Inflammatory macrophage treated with lipopolysaccharide for 4 hours (primary cell): ENCODE results near the gene DDX10.

Experiments used
- DNase-seq: peaks from one replicate; pipeline ENCODE4 v3.0.0-alpha.2; 2020

The DDX10 gene

DNA sequence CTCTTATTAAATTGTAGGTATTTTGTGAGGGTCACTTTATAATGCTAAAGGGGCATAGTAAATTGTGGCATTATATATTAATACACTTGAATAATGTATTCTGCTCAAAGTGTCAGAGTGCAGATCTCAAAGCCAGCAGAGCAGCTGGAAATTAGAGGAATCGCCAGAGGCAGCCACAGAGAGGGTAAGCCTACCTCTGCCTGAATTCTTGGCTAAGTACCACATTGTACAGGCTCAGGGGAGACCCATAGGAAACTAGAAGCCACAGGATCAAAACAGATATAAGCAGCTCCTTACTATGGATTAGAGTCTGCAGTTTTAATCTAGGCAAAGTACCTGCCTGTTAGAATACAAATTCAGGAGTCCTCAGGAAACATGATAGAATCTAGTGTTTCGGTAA is 249.3 kb downstream of the DDX10 start:
- DNase-seq: no peak

DNA sequence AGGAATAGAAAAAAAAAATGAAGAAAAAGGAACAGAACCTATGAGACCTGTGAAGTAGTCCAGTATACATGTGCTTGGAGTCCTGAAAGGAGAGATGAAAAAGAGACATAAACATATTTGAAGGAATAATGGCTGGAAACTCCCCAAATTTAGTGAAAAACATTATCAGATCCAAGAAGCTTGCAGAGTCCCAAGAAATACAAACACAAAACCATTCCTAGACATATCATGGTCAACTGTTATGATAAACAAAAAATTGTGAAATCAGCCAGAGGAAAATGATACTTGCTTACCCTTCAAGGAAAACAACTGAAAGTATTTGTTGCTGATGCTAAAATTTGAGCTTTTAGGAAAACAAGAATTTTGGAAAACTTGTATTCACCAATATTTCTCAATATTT is 250.1 kb downstream of the DDX10 start:
- no peak for DNase-seq

DNA sequence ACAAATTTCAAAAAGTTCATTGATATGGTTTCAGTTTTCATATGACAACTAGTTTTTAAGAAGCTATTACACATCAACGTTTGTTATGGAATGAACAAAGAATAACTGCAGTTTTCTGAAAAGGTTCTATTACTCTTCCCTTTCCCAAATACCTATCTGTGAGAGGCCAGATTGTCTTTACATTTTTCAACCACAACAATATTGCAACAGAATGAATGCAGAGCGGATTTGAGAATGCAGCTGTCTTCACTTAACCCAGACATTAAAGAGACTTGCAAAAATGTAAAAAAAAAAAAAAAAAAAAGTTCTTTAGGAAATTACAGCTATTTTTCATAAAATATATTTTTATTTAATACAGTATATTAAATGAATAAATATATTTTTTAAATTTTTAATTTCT is 250.8 kb downstream of the DDX10 start:
- no peak for DNase-seq

DNA sequence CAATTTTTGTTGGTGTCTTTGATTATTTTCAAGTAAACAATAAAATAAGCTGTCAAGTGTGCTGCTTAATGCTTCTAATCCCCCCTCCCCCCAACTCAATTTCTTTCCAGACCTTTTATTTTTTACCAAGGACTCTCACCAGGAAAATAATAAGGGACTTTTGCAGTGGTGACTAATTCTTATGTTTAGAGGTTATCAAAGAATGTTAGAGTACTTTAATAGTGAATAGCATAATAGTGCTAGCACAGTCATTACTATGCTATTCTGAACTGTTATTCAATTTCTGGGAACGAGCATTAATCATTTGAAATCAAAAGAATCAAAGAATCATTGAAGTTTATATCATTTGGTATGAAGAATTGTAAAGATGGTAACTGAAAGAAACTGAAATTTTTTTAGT is 251.4 kb downstream of the DDX10 start:
- no peak for DNase-seq

DNA sequence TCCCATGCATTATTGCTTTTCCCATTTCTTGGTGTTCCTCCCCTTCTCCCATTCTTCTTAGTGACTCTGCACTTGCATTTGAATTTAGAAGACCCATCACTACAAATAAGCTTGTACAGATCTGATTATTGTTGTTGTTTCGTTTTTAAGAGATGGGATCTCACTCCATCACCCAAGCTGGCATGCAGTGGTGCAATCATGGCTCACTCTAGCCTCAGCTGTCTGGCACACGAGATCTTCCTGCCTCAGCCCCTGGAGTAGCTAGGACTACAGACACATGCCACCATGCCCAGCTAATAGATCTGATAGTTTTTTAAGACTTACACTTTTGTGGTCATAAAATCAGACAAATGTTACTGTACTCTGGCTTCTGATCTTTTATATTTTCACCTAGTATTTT is 252.1 kb downstream of the DDX10 start:
- no peak for DNase-seq

DNA sequence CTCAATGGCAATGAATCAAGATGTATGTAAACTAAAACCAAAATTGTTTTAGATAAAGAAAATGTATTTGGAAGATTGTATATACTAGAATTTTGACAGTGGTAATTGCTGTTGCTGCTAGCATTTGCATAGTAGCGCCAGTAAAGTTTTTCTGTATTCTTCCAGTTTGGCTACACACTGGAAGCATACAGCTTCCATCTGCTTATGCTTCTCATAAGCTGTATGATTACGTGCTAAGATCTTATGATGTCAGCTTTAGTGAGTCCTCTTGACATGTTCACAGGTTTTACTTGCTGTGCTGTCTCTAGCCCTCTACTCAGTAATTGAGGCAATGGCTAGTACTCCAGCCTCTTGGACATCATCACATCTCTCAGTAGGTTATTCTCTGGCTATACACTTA is 256.3 kb downstream of the DDX10 start:
- DNase-seq: no peak

DNA sequence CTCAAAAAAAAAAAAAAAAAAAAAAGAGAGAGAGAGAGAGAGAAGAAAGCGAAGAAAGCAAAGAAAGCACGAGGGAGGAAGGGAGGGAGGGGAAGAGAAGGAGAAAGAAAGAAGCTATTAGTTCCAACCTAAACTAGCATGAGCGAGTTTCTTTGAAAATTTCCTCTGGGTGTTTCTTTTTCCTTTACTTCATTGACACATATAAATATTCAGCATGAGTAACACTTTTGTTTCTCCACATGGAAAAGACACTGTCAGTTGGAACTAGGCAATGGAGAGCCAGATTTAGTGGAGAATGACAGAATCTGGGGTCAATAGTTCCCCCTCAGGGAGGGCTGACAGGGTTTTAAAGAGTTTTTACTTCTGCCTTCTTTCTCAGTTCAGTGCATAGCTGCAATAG is 257.4 kb downstream of the DDX10 start:
- no peak for DNase-seq

DNA sequence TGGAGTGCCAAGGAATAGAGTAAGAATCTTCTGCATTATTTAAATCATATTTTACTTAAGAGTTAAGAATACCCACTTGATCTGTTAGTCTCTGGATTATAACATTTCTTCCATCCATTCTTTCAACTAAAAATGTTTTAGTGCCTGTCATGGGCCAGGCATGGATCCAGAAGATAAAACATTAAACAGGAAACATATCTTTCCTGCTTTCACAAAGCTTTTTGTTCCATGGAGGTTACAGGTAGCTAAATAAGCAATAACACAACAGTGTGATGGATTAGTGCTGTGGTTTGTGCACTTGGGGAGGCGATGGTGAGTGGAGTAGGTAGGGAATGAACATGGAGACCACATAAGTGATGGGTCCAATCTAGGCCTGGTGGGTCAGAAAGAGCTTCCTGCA is 258.5 kb downstream of the DDX10 start:
- no peak for DNase-seq

DNA sequence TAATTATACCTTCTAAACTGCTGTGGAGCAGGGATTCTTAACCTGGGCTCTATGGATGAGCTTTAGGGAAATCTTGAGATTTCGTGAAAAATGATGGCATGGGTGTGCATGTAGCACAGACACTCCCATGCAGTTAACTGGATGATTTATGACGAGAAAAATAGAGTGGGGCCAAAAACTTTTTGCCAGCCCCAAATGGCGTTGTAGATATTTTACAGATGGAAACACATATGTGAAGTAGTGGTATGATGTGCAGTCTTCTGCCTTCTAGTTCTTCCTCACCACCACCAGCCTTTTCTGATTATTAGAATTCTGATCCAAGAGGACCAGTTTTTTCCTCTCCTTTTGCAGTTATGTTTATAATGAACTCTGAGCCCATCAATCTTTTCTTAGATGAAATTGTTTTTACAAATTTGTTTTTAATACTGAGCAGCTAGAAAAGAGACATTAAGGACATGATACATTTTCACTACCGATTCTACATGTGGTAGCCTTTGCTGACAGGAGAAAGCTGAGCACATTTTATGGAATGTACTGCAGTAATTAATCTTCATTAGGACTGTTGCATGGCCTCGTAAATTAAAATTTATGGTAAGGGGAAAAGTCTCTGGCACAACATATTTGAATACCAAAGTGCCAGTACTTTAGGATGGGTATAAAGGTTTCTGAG is 261.4 kb downstream of the DDX10 start:
- DNase-seq: no peak

DNA sequence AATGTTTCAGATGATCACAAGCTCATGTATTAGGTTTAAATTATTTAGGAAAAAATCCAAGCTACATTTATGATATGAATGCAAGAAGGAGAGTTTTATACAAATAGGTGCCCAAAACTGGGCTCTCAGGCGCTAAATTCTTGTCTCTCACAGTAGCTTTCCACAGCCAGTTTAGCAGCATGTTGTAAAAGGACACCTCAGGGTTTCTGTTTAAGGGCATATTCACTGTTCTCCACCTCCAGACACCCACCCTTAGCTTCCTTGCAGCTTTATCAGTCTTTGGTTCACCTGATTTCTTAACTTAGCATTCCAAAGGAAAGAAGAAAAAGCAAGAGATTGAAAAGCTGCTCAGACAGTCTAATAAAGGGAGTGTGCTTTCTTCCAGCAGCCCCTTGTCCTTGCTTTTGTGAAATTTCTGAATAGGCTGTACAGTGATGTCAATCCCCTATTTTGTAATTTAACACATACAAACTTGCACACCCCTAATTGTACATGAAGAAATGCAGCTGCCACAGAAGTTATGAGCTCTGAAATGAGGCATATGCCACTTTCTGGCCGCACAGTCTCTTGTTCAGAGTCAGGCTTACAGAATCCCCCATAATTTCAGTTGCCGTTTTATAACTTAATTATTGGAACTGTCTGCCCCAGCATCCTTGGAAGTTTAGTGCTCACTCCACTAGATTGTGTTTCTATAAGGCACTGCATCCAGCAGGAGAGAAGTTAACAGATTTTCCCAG is 262.1 kb downstream of the DDX10 start:
- no peak for DNase-seq

DNA sequence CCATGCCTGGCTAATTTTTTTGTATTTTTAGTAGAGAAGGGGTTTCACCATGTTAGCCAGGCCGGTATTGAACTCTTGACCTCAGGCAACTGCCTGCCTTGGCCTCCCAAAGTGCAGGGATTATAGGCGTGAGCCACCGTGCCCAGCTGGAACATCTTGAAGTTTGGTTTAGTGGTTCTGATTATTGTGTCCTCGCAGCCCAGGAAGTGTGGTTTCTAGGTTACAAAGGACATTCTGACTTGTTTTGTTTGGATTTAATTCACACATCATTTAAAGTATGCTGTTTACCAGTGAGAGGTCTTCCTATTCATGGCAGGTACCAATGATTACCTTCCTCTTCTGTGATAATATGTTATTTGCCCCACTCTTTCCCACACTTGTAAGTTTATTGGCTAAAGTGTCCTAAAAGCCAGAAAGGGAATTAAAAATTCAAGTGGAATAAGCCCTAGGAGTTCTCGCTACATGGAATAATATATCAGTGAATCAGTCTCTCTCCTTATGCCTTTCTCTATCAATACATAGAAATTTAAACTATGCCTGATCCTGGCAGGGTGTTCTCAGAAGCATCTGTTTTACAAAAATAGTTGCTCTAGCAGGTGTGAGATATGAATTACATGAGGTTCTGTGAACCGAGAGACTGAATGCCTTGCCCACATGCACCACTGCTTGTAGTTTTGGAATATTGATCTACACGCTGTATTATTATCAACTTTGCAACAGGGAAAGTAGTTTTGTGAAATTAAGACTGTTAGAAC is 263.1 kb downstream of the DDX10 start:
- DNase-seq: no peak

DNA sequence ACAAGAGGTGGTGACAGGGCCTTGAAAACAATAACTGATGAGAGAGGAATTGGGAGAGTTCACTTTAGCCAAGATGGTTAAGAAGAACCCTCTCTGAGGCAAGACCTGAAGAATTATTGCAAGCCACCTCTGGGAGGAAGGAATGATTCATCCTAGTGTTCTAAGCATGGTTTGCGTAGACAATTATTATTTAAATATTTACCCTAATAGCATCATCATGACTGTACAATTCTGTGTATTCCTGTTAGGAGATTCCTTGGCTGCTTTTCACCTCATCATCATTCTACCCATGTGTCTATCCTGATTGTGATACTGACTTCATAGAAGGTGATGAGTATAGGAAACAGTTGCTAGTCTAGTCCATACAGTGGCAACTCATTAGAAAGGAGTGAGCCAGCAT is 264.4 kb downstream of the DDX10 start:
- peak; percentile 10 for DNase-seq

DNA sequence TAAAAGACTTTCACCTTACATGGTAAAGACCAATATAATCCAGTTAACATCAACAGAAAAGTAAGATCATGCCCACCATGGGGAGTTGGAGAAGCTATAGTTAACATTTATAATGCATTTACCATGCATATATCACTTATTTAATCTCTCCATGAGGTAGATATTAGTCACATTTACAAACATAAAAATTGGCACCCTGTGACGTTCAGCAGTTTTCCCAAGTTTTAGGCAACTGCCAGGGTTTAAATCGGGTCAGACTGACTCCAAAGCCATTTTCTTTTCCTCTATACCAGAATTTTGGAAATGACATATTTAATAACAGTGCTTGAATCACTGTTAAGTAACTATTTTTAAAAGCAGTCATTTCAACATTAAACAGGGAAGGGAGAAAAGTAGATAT is 266.3 kb downstream of the DDX10 start:
- no peak for DNase-seq

DNA sequence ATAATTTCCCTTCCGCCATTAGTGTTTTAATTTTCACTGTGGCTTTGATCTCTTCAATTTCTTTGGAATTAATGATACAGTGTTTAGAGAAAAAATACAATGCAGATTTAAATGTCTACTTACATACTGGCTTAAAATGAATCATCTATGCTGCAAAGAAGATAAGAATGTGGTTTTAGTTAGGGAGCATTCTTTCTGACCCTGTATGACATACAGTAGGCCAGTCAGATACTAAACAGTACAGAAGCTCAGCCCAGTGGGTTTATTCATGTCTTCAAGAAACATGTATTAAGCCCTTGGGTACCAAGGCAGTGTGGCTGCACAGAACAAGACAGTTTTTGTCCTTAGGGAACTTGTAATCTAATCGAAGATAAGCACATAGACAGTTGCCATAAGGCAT is 268.8 kb downstream of the DDX10 start:
- no peak for DNase-seq

DNA sequence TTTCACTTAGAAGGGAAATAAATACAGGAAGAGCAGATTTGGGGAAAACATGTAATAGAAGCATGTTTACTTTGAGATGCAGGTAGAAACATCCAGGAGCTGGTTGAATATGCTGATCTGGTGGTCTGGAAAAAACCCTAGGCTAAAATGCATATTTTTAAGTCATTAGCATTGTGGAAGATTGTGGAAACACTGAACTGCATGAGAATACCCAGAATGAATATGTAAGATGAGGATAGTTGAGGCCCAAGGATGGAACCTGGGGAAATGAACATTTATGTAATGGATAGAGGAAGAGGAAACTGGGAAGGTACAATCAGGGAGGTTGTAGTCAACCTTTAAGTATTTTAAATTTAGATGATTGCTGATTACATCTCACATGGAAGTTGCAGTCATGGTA is 269.4 kb downstream of the DDX10 start:
- DNase-seq: no peak

DNA sequence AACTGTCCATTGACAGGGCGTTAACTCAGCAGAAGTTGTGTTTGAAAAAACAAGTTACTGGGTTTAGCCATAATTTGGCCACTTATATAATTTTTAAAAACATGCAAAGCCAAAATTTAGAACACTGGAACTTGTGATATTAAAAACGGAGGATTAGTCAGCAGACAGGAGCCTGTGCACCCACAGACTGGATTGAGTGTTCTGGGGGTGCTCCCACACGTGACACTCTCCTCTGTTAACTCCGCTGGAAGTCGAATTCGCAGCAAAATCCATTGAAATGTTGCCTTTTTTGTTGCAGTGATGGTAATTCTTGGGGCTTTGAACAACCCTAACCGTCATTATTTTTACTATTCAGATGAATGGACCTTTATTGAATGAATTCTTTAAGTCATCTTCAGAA is 269.8 kb downstream of the DDX10 start:
- DNase-seq: no peak

DNA sequence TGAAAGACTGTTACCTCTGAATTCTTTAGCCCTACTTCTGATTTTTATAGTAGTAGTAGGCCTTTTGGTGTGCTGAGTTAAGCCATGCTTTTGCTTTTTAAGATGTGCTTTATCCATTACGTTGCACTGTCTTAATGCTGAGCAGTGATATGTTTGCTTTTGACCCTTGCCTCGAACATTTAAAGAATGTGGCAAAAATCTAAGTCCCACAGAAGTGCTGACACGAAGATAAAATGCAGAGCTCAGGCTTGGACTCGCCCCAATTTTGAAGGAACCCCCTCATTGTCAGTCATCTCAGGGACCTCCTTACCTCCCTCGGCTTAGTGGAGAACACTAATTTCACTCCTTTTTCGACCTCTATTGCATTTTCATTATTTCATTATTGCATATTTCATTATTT is 272.9 kb downstream of the DDX10 start:
- no peak for DNase-seq

DNA sequence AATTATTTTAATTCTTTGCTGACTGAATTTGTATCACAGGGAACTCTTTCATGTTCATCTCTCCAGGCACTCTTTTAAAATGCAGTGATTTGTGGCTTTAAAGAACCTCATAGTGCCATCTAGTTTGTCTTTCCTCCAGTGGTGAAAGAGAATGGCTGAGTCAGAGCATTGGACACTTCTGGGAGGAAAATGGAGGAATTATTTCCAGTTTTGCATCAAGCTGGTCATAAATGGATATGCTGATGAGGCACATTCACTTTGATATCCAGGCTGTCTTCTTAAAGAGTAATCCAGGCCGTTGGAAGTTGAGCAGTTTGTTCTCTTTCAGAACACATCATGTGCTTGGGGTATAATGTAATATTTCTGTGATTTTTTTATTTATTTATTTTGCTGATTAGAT is 273.7 kb downstream of the DDX10 start:
- DNase-seq: no peak

DNA sequence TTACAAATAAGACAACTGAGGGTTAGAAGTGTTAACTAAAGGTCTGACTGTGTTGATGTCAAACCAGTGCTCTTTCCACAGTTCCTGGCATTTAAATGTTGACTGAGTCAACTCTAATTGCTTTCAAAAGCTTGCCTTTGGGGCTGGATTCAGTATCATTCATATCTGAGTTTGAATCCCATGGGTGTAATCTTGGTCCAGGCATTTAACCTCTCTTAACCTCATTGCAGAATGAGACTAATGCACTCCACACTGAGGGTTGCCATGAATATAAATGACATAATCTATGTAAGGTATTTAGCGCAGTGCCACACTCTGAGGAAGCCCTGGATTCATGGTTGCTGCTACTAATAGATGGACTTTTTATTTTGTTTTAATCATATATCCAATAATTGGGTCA is 274.3 kb downstream of the DDX10 start:
- no peak for DNase-seq

DNA sequence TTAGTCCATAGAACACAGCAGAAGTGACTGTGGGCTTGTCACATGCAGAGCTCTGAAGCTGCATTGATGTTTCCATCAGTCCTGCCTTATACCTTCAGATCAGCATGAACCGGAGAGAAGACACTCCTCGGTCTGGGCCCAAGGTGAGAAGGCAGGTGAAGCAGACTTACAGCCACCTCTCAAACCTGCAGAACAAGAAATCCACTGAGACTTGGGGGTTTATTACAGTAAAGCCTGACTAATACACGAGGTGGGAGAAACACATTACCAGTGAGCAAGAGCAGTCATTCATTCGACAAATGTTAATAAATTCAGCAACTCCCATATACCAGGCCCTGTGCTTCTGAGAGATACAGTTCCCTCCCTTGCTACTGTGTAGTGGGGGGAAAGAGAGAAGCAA is 279.0 kb downstream of the DDX10 start:
- DNase-seq: no peak

DNA sequence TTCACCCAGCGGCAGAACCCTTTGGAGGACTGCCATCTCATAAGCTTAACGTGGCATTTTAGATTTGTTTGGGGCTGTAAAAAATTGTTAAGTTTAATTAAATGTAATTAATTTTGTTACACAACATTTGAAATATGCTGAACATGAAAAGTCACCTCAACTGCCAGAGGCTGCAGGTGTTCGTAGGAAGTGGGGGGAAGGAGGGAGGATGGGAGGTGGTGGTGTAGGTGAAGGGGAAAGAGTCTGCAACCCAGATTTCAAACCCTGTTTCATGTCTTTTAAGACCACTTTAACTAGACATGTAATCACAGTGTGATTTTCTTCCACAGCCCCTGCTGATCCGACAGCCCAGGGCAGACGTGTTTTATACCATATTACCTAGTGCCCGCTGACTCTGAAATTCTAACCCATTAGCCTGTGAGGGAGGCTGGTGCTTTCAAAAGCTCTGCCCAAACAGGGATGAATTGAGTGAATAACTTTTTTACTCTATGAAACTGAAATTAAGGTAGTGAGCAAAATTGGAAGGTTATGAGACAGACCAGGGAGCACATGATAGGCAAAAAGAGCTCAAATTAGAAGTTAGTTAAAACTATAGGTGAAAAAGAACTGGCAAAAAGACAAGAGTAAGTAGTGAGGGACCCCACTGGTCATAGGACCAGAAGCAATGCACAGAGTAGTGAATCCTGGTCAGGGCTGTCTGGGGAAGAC is 279.8 kb downstream of the DDX10 start:
- no peak for DNase-seq

DNA sequence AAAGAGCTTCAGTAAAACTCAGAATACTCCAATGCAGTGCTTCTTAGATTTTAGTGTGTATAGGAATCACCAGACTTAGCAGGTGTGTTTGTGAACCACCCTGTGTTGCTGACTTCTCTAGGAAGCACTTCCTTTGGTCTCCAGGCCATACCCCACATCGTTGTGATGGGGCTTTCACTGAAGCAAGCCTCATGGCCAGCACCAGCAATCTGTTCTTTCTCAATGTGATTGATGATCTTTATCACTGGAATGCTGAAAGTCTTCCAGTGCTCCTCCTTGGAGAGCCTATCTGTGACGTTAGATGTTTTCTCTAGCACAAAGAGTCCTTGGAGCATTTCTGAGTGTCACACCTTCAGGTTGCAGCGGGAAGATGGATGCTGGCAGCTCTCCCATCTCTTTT is 280.5 kb downstream of the DDX10 start:
- DNase-seq: no peak
